HG02798 (cell line): Measurements from ENCODE around the gene CEP250.
A peak's percentile ranks its signal among the peaks of the same experiment; 100 is the strongest.
"Not testable (repeated sequence)": the region's sequence is repeated elsewhere in the genome, so short reads cannot be mapped to it uniquely, and the experiment has no call there.

ENCODE experiments used
- ATAC-seq: cut with Tn5 transposase; IDR thresholded peaks from one replicate; pipeline ENCODE4 v1.9.1; 2021; ENCODE audit warnings: mild to moderate bottlenecking; ENCODE audit not compliant: unreplicated experiment, poor library complexity

CEP250 gene

GRCh38 chr20:35454881-35455609 is at the start of gene CEP250:
Gene CEP250 (plus strand): TSS chr20:35455598. CDS start chr20:35462368, 6,770 bp downstream.
- peak; percentile 96 for ATAC-seq

- ATAC-seq, result no peak
Observed at GRCh38 chr20:35405775-35406174, 49.6 kb upstream of the CEP250 start.

GRCh38 chr20:35408270-35408669 is 47.1 kb upstream of the CEP250 start:
- no peak for ATAC-seq

DNA sequence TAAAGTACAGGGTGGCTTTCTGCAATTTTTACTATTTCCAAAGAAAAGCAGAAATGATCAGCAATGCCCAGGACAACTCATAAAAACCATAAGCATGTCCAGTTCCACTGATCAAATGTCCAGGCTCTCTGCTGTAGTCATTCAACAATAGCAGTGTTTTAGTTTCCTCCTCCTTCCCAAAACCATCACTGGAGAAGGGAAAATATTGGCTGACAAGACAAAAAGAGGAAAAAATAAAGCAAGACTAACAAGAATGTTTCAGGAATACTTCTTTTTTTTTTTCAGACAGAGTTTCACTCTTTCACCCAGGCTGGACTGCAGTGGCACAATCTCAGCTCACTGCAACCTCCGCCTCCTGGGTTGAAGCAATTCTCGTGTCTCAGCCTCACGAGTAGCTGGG is 45.9 kb upstream of the CEP250 start:
- no peak for ATAC-seq

GRCh38 chr20:35410613-35411012 is 44.8 kb upstream of the CEP250 start:
- no peak for ATAC-seq

- ATAC-seq, result no peak
Observed at GRCh38 chr20:35421322-35421721, 34.1 kb upstream of the CEP250 start.

DNA sequence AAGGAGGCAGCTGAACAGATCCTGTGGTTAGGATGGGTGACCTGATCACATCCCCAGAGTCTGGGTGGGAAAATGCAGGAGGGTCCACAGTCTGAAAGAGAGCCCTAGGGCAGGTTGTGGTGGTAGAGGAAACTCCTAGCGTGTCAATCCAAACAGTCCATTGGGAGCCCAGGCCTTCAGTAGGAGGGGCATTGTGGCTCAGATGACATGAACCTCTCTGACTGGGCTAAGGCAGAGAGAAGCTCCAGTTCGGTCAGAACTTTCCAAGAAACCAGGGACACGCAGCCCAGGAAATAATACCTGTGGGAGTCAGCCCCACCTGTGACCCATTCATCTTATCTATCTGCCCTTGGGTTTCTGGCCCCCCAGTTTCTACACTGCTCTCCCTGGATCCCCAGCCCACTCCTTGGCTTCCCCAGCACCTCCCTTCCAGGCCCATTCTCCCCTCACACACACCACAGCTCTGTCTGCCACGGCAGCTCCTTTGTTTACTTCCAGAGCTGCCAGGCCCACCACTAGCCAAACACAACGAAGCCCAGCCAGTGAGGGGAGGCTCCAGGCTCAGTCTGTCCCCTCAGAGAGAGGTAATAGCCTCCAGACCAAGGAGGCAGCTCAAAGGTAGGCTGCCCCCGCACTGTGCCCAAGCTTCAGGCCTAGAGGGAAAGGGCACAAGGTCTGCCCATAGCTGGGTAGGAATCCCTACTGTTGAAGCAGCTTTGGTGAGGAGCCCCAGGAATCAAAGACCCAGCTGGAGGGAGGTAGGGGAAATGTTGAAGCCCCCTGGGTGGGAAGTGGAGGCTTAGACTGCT is 23.6 kb upstream of the CEP250 start:
- no peak for ATAC-seq

GRCh38 chr20:35432430-35432735 is 23.0 kb upstream of the CEP250 start:
- ATAC-seq, result no peak

DNA sequence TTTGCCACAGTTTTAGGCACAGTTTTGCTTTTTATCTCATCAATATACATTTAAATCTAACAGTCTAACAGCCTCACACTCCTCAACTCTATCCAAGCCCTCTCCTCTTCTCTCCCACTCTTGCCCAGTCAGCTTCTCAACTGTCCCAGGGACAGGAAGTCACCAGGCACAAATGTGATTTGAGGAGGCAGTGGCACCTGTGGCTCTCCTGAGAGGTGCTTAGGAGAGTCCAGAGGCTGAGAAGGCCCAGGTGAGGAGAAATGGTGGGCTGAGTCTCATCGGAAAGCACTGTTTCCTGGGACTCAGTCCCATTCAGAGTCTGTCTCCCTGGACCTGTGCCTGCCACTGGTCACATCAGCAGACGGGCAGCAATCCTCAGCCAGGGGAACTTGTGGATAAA is 22.1 kb upstream of the CEP250 start:
- no peak for ATAC-seq

- ATAC-seq, result no peak
Observed at GRCh38 chr20:35434085-35435005, 21.1 kb upstream of the CEP250 start.

DNA sequence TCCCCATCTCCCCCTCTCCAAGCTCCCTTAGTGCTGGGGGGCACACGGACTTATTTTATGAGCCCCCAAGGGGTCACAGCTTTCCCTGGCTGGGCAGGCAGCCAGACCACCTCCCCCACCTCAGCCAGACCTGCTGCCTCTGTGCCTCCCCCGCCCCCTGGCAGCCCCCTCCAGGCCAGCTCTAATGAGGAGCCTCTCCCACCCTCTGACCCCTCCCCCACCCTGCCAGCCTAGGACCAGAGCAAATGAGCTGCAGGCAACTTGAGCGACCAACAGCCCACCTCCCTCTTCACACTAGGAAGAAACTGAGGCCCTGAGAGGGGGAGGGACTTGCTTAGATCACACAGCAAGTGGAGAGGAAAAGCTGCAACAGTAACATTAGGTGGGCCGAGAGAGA is 19.2 kb upstream of the CEP250 start:
- ATAC-seq, result no peak

- ATAC-seq, result no peak
Observed at GRCh38 chr20:35437599-35437998, 17.8 kb upstream of the CEP250 start.

DNA sequence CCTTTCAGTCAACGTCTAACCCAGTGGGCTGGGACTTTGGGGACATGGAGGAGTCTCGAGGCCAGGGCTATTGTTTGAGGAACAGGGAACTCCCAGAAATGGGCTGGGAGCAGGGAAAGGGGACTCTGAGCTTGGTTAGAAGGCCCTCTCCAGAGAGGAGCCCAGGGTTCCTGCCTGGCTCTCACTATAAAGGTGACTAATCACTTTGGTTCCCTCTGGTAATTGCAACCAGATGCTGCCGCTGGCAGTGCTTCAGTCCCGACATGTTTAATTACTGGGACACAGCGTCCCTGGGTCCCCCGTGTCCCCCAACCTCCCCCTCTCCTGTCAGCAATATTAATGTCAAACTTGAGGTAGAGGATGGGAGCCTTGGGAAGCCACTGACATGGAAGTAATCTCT is 12.4 kb upstream of the CEP250 start:
- no peak for ATAC-seq

- no peak for ATAC-seq
Observed at GRCh38 chr20:35444226-35444625, 11.2 kb upstream of the CEP250 start.

GRCh38 chr20:35446356-35447078 is 8.9 kb upstream of the CEP250 start:
- no peak for ATAC-seq

- ATAC-seq, result peak; percentile 60
Observed at GRCh38 chr20:35447082-35447789, 8.2 kb upstream of the CEP250 start.

GRCh38 chr20:35448788-35449373 is 6.5 kb upstream of the CEP250 start:
- ATAC-seq, result no peak

DNA sequence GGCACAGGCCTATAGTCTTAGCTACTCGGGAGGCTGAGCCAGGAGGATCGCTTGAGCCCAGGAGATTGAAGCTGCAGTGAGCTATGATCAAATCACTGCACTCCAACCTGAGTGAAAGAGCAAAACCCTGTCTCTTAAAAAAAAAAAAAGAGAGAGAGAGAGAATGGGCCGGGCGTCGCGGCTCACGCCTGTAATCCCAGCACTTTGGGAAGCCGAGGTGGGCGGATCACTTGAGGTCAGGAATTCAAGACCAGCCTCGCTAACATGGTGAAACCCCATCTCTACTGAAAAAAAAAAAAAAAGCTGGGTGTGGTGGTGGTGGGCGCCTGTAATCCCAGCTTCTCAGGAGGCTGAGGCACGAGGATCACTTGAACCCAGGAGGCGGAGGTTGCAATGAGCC is 5.5 kb upstream of the CEP250 start:
- not testable (repeated sequence) for ATAC-seq

- no peak for ATAC-seq
Observed at GRCh38 chr20:35451295-35451694, 4.1 kb upstream of the CEP250 start.
